ENCODE results near the gene ALK. TPM values are rescaled to one million over a fixed set of nuclear protein-coding genes. Genes with fewer than 3 reads are reported as not detected.

The ALK gene
- total RNA-seq, 1 experiment from 2014 or later = 14.7 TPM

DNA sequence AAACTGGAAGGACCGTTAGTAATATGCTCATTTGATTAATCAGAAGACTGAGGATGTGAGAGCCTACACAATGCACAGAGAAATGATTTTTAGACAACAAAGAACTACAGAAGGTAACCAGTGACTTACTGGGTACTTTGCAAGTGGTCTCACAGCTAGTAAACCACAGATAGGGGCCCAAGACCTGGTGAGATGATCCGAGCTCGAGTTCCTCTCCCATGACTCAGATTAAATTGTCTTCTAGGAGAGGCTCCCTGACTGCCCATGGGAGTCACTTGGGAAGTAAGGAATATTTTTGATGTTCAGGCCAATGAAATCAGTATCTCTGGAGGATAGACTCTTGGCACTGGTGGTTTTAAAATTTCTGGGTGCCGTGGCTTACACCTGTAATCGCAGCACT, 586.0 kb downstream of the ALK start:
- BruUV-seq (replicated peaks) = no TSS peak
- Histone ChIP-seq H3K36me3 (ENCODE audit: insufficient read depth, low read length, poor library complexity, severe bottlenecking) (no peaks in the 10 kb centered on the region), H3K4me1 (ENCODE audit: insufficient read depth, low read length, poor library complexity, severe bottlenecking) (peaks cover 30% of the 10 kb centered on the region), H3K4me3 (ENCODE audit: low read depth, low read length, poor library complexity, severe bottlenecking) (no peak overlapping the region), H3K27me3 (replicated peaks; ENCODE audit: insufficient read depth, low read depth, low read length, poor library complexity) (no peaks in the 10 kb centered on the region), H3K9me3 (ENCODE audit: low read depth, low read length, poor library complexity, severe bottlenecking) (no peaks in the 10 kb centered on the region), H3K27ac (ENCODE audit: low read depth, low read length, poor library complexity, severe bottlenecking) (no peak overlapping the region)
- TF ChIP-seq, protein P1, sequence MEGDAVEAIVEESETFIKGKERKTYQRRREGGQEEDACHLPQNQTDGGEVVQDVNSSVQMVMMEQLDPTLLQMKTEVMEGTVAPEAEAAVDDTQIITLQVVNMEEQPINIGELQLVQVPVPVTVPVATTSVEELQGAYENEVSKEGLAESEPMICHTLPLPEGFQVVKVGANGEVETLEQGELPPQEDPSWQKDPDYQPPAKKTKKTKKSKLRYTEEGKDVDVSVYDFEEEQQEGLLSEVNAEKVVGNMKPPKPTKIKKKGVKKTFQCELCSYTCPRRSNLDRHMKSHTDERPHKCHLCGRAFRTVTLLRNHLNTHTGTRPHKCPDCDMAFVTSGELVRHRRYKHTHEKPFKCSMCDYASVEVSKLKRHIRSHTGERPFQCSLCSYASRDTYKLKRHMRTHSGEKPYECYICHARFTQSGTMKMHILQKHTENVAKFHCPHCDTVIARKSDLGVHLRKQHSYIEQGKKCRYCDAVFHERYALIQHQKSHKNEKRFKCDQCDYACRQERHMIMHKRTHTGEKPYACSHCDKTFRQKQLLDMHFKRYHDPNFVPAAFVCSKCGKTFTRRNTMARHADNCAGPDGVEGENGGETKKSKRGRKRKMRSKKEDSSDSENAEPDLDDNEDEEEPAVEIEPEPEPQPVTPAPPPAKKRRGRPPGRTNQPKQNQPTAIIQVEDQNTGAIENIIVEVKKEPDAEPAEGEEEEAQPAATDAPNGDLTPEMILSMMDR (conservative IDR thresholded peaks at IDR 0.05; ENCODE audit: low read depth, low read length) = no peak
- TF ChIP-seq EZH2 (IDR thresholded peaks at IDR 0.05; ENCODE audit: borderline replicate concordance, low read depth, low read length, poor library complexity, severe bottlenecking) = no peak
- CTCF ChIA-PET = no interaction called here
- DNase-seq (ENCODE audit: low spot score) = no peak
- intact Hi-C loops (cut with micrococcal nuclease; ENCODE audit: unreplicated experiment) = no loop called here
- POLR2A ChIA-PET (ENCODE audit: low non-redundant PET) = no interaction called here

DNA sequence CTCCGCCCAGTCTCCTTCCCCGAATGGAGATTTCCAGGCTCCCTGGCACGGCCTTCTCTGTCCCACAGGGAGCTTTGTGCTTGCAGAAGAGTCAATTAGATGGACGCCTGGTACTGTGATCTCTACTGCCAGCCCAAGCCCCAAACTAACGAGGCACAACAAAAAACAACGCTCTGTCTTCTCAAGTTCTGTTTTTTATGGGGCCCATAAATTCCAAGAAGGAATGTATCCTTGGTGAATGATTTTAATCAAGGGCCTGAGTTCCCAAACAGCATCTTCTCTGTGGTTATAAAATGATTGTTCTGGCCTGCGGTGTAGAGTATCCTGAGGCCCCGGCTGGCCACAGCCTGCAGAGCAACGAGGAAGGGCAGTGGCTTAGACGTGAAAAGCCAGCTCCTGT, 586.7 kb downstream of the ALK start:
- H3K27ac ChIP-seq (ENCODE audit: low read depth, low read length, poor library complexity, severe bottlenecking) = no peak overlapping the region
- DNase-seq (ENCODE audit: low spot score) = no peak
- peaks cover 30% of the 10 kb centered on the region for H3K4me1 ChIP-seq (ENCODE audit: insufficient read depth, low read length, poor library complexity, severe bottlenecking)
- H3K36me3 ChIP-seq (ENCODE audit: insufficient read depth, low read length, poor library complexity, severe bottlenecking) = no peaks in the 10 kb centered on the region
- intact Hi-C loops (cut with micrococcal nuclease; ENCODE audit: unreplicated experiment) = no loop called here
- no peaks in the 10 kb centered on the region for H3K9me3 ChIP-seq (ENCODE audit: low read depth, low read length, poor library complexity, severe bottlenecking)
- no peaks in the 10 kb centered on the region for H3K27me3 ChIP-seq (replicated peaks; ENCODE audit: insufficient read depth, low read depth, low read length, poor library complexity)
- TF ChIP-seq, protein P1 (conservative IDR thresholded peaks at IDR 0.05; ENCODE audit: low read depth, low read length) = no peak
- no peak for TF ChIP-seq EZH2 (IDR thresholded peaks at IDR 0.05; ENCODE audit: borderline replicate concordance, low read depth, low read length, poor library complexity, severe bottlenecking)
- no TSS peak for BruUV-seq (replicated peaks)
- ChIA-PET CTCF (no interaction called here), POLR2A (ENCODE audit: low non-redundant PET) (no interaction called here)
- H3K4me3 ChIP-seq (ENCODE audit: low read depth, low read length, poor library complexity, severe bottlenecking) = no peak overlapping the region

DNA sequence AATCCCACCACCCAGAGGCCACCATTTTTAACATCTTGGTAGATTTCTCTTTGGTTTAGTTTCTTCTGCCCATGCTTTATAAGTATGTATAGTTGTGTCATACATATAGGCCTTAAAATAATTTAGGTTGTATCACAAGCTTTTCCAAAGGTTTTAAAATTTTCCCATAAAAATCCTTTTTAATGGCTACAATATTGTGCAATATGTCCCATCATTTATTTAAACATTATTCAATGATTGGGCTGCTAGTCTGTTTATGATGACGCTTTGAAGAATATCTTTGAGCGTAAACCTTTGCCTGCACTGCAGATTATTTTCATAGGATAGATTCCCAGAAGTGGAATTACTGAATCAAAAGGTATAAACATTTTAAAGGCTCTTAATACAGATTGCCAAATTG, 588.8 kb downstream of the ALK start:
- H3K4me1 ChIP-seq (ENCODE audit: insufficient read depth, low read length, poor library complexity, severe bottlenecking) = peaks cover 28% of the 10 kb centered on the region
- no peak overlapping the region for H3K27ac ChIP-seq (ENCODE audit: low read depth, low read length, poor library complexity, severe bottlenecking)
- ChIA-PET CTCF (no interaction called here), POLR2A (ENCODE audit: low non-redundant PET) (no interaction called here)
- no peaks in the 10 kb centered on the region for H3K36me3 ChIP-seq (ENCODE audit: insufficient read depth, low read length, poor library complexity, severe bottlenecking)
- DNase-seq (ENCODE audit: low spot score) = no peak
- no peaks in the 10 kb centered on the region for H3K27me3 ChIP-seq (replicated peaks; ENCODE audit: insufficient read depth, low read depth, low read length, poor library complexity)
- no peak overlapping the region for H3K4me3 ChIP-seq (ENCODE audit: low read depth, low read length, poor library complexity, severe bottlenecking)
- no TSS peak for BruUV-seq (replicated peaks)
- TF ChIP-seq, protein P1 (conservative IDR thresholded peaks at IDR 0.05; ENCODE audit: low read depth, low read length) = no peak
- no peak for TF ChIP-seq EZH2 (IDR thresholded peaks at IDR 0.05; ENCODE audit: borderline replicate concordance, low read depth, low read length, poor library complexity, severe bottlenecking)
- H3K9me3 ChIP-seq (ENCODE audit: low read depth, low read length, poor library complexity, severe bottlenecking) = no peaks in the 10 kb centered on the region
- intact Hi-C loops (cut with micrococcal nuclease; ENCODE audit: unreplicated experiment) = no loop called here

All from A673 (cell line).